Uterus (tissue), 2 donors: Measurements from ENCODE around the gene PIN1.

Experiments
- CTCF ChIP-seq, 4 experiments: fragments of 200-600 bp in 2 of 4; fragments of 450-650 bp in 2 of 4; sonication (generic) in 2 of 4; IDR thresholded peaks; one replicate each; pipeline ENCODE4 v1.5.1; 2016 to 2019; ENCODE audit warnings: antibody characterized with exemption in 4 of 4, mild to moderate bottlenecking in 2 of 4, moderate library complexity in 1 of 4
- POLR2A ChIP-seq, 2 donors: fragments of 450-650 bp; IDR thresholded peaks; one replicate each; pipeline ENCODE4 v1.6.1; 2016; ENCODE audit warnings: antibody characterized with exemption in 2 of 2, mild to moderate bottlenecking in 1 of 2, moderate library complexity in 1 of 2

- peak; percentile 73 to 91 (median 80) for TF ChIP-seq CTCF (IDR thresholded peaks at IDR 0.05)
- TF ChIP-seq POLR2A (IDR thresholded peaks at IDR 0.05): no peak
These were observed 38.9 kb upstream of the PIN1 start for GRCh38 chr19:9796113-9796773.
